ENCODE measurements around the gene TCEAL3. TPM values are rescaled to one million over a fixed set of nuclear protein-coding genes. Genes with fewer than 3 reads are reported as not detected.
"Not testable (repeated sequence)": the region's sequence is repeated elsewhere in the genome, so short reads cannot be mapped to it uniquely, and the experiment has no call there.

TCEAL3 gene
- total and polyA plus RNA-seq, 2 of the 8 experiments (the other 6 are each of a cell fraction or from before 2014, with no cell fraction given): 4.4 to 12.0 TPM

GRCh38 chrX:103655230-103656000 is 47.7 kb downstream of the TCEAL3 start:
- H3K27ac ChIP-seq (ENCODE audit: low read depth, low read length); H2BK15ac ChIP-seq (ENCODE audit: low read length); H2AFZ ChIP-seq (ENCODE audit: low read length); H2BK5ac ChIP-seq (ENCODE audit: low read depth, low read length); H3K27me3 ChIP-seq (replicated peaks in 1 of 4; ENCODE audit: control insufficient read depth in 3 of 4, extremely low read depth in 1 of 4, insufficient read depth in 3 of 4, low read length in 3 of 4); H3K9me3 ChIP-seq (ENCODE audit: insufficient read depth in 2 of 2, low read depth in 1 of 2, low read length in 1 of 2); H4K8ac ChIP-seq (ENCODE audit: extremely low read depth, insufficient read depth, low read length); H4K5ac ChIP-seq (ENCODE audit: insufficient read length, low read depth, low read length); H2BK20ac ChIP-seq (ENCODE audit: low read length); FAIRE-seq; H4K91ac ChIP-seq (replicated peaks; ENCODE audit: insufficient read length, low read length); H3K14ac ChIP-seq (ENCODE audit: insufficient read length); H3K4ac ChIP-seq (replicated peaks; ENCODE audit: insufficient read length, low read depth, low read length); H3K9ac ChIP-seq (replicated peaks in 1 of 4; ENCODE audit: extremely low read depth in 1 of 4, low read depth in 3 of 4, low read length in 3 of 4); H4K20me1 ChIP-seq (replicated peaks in 1 of 2; ENCODE audit: control insufficient read depth in 1 of 2, insufficient read depth in 2 of 2, low read length in 2 of 2); H3K23ac ChIP-seq (ENCODE audit: insufficient read length); H3K4me2 ChIP-seq (ENCODE audit: insufficient read depth in 1 of 2, low read depth in 2 of 2, low read length in 2 of 2); H3K79me1 ChIP-seq (ENCODE audit: low read depth, low read length); H2BK12ac ChIP-seq (ENCODE audit: low read depth, low read length); H2AK5ac ChIP-seq (ENCODE audit: low read depth, low read length); H3K36me3 ChIP-seq (ENCODE audit: control insufficient read depth in 2 of 4, insufficient read depth in 4 of 4, low read length in 3 of 4); H3K18ac ChIP-seq (ENCODE audit: extremely low read depth, low read length); DNase-seq (ENCODE audit: low read depth in 1 of 2, low spot score in 2 of 2); H3K4me1 ChIP-seq (replicated peaks in 1 of 4; ENCODE audit: control insufficient read depth in 3 of 4, insufficient read depth in 4 of 4, low read length in 3 of 4); H3K79me2 ChIP-seq (ENCODE audit: control insufficient read depth in 1 of 2, insufficient read depth in 2 of 2, low read length in 2 of 2); H2BK120ac ChIP-seq (replicated peaks; ENCODE audit: low read depth, low read length); CTCF ChIA-PET (ENCODE audit: partially characterized antibody); H3K23me2 ChIP-seq (ENCODE audit: low read depth, low read length); POLR2A ChIA-PET (ENCODE audit: partially characterized antibody); H3K56ac ChIP-seq (replicated peaks; ENCODE audit: insufficient read length, low read depth, low read length); H3K4me3 ChIP-seq (ENCODE audit: extremely low read depth in 1 of 4, insufficient read depth in 2 of 4, low read depth in 3 of 4, low read length in 4 of 4): not testable (repeated sequence)
- WGBS, 2 experiments (ENCODE audit: extremely low coverage in 1 of 2, insufficient coverage in 1 of 2, insufficient read length in 1 of 2, insufficient replicate concordance in 2 of 2, low coverage in 1 of 2, low lambda C conversion rate in 2 of 2, missing lambda C conversion rate in 1 of 2): 99% methylated on average over 7 of the region's 7 CpGs; no CpG with 5 or more reads in 1 of the 2 experiments
